ENCODE data around the gene GRAMD4. TPM values are rescaled to one million over a fixed set of nuclear protein-coding genes. Genes with fewer than 3 reads are reported as not detected.
A peak's percentile ranks its signal among the peaks of the same experiment; 100 is the strongest.

GRAMD4 gene
- total RNA-seq, 2 donors from 2014 or later = 38.0 to 43.3 TPM

GRCh38 chr22:46654426-46654825 lies 34.2 kb downstream of the GRAMD4 start:
- no peak overlapping the region for H3K4me3 Mint-ChIP-seq
- WGBS, 2 experiments (ENCODE audit: insufficient coverage in 1 of 2, insufficient read length in 1 of 2) = 93 to 95% methylated on average over 13 to 17 of the region's 17 CpGs
- DNase-seq = no peak
- H3K9ac ChIP-seq (ENCODE audit: extremely low read depth, low read length, poor library complexity, severe bottlenecking) = no peak overlapping the region
- H3K4me1 Mint-ChIP-seq = peaks cover 11% of the 10 kb centered on the region
- no peak for TF ChIP-seq CTCF (conservative IDR thresholded peaks at IDR 0.05)
- no peaks in the 10 kb centered on the region for H3K36me3 ChIP-seq (ENCODE audit: control insufficient read depth, insufficient read depth, low read length)
- H3K36me3 Mint-ChIP-seq (ENCODE audit: low read depth) = peaks cover 6% of the 10 kb centered on the region
- no peak overlapping the region for H3K27ac ChIP-seq (ENCODE audit: low read depth, low read length)
- no peaks in the 10 kb centered on the region for H3K27me3 Mint-ChIP-seq (ENCODE audit: insufficient read depth)
- H3K27ac Mint-ChIP-seq = no peak overlapping the region
- no peaks in the 10 kb centered on the region for H3K4me1 ChIP-seq (ENCODE audit: control insufficient read depth, insufficient read depth, low read length)
- H3K27me3 ChIP-seq (ENCODE audit: control insufficient read depth, insufficient read depth, low read length, poor library complexity, severe bottlenecking) = no peaks in the 10 kb centered on the region
- H3K9me3 ChIP-seq (ENCODE audit: control insufficient read depth, low read length) = no peaks in the 10 kb centered on the region
- H3K4me3 ChIP-seq (ENCODE audit: low read length) = no peak overlapping the region
- H3K9me3 Mint-ChIP-seq = no peaks in the 10 kb centered on the region

- no peak overlapping the region for H3K9ac ChIP-seq (ENCODE audit: extremely low read depth, low read length, poor library complexity, severe bottlenecking)
- H3K4me1 ChIP-seq (ENCODE audit: control insufficient read depth, insufficient read depth, low read length) = no peaks in the 10 kb centered on the region
- Mint-ChIP-seq H3K27ac (peak overlapping the region; percentile 46), H3K4me1 (peaks cover 11% of the 10 kb centered on the region), H3K4me3 (no peak overlapping the region), H3K36me3 (ENCODE audit: low read depth) (peaks cover 6% of the 10 kb centered on the region), H3K9me3 (no peaks in the 10 kb centered on the region), H3K27me3 (ENCODE audit: insufficient read depth) (no peaks in the 10 kb centered on the region)
- TF ChIP-seq CTCF (conservative IDR thresholded peaks at IDR 0.05) = no peak
- WGBS, 2 experiments (ENCODE audit: insufficient coverage in 1 of 2, insufficient read length in 1 of 2) = 93 to 96% methylated on average over 7 to 14 of the region's 14 CpGs
- H3K36me3 ChIP-seq (ENCODE audit: control insufficient read depth, insufficient read depth, low read length) = no peaks in the 10 kb centered on the region
- H3K9me3 ChIP-seq (ENCODE audit: control insufficient read depth, low read length) = no peaks in the 10 kb centered on the region
- DNase-seq = no peak
- H3K27ac ChIP-seq (ENCODE audit: low read depth, low read length) = no peak overlapping the region
- H3K27me3 ChIP-seq (ENCODE audit: control insufficient read depth, insufficient read depth, low read length, poor library complexity, severe bottlenecking) = no peaks in the 10 kb centered on the region
- no peak overlapping the region for H3K4me3 ChIP-seq (ENCODE audit: low read length)
Measured at GRCh38 chr22:46654927-46655595, 34.9 kb downstream of the GRAMD4 start.

GRCh38 chr22:46655861-46656608 lies 35.8 kb downstream of the GRAMD4 start:
- H3K4me1 ChIP-seq (ENCODE audit: control insufficient read depth, insufficient read depth, low read length) = no peaks in the 10 kb centered on the region
- no peaks in the 10 kb centered on the region for H3K27me3 ChIP-seq (ENCODE audit: control insufficient read depth, insufficient read depth, low read length, poor library complexity, severe bottlenecking)
- no peaks in the 10 kb centered on the region for H3K9me3 ChIP-seq (ENCODE audit: control insufficient read depth, low read length)
- no peak overlapping the region for H3K27ac Mint-ChIP-seq
- H3K36me3 ChIP-seq (ENCODE audit: control insufficient read depth, insufficient read depth, low read length) = no peaks in the 10 kb centered on the region
- no peak overlapping the region for H3K9ac ChIP-seq (ENCODE audit: extremely low read depth, low read length, poor library complexity, severe bottlenecking)
- H3K4me3 ChIP-seq (ENCODE audit: low read length) = no peak overlapping the region
- peaks cover 6% of the 10 kb centered on the region for H3K36me3 Mint-ChIP-seq (ENCODE audit: low read depth)
- no peak for TF ChIP-seq CTCF (conservative IDR thresholded peaks at IDR 0.05)
- WGBS, 2 experiments (ENCODE audit: insufficient coverage in 1 of 2, insufficient read length in 1 of 2) = 93 to 94% methylated on average over 11 to 26 of the region's 26 CpGs
- H3K27ac ChIP-seq (ENCODE audit: low read depth, low read length) = no peak overlapping the region
- no peaks in the 10 kb centered on the region for H3K9me3 Mint-ChIP-seq
- peaks cover 11% of the 10 kb centered on the region for H3K4me1 Mint-ChIP-seq
- no peaks in the 10 kb centered on the region for H3K27me3 Mint-ChIP-seq (ENCODE audit: insufficient read depth)
- H3K4me3 Mint-ChIP-seq = no peak overlapping the region
- no peak for DNase-seq
